GM12892 (cell line): ENCODE results near the gene POLR3H.
A peak's percentile ranks its signal among the peaks of the same experiment; 100 is the strongest.

Experiments
- POLR2A ChIP-seq: IDR thresholded peaks from 2 replicates; pipeline ENCODE4 v1.6.1; 2011; ENCODE audit warnings: low read depth, low read length, control low read depth
- TAF1 ChIP-seq: IDR thresholded peaks from 2 replicates; pipeline ENCODE4 v1.6.1; 2011; ENCODE audit warnings: low read depth, mild to moderate bottlenecking, control low read depth, low read length, borderline replicate concordance

GRCh38 chr22:41589391-41590241, 45.3 kb upstream of the POLR3H start, which contains the start of gene PMM1:
- peak; percentile 62; the same call in 1 of the 2 replicates for TF ChIP-seq POLR2A
- peak; percentile 54; the same call in 1 of the 2 replicates for TF ChIP-seq TAF1
